RWPE2 (cell line): Measurements from ENCODE around the gene RIF1.

Experiments
- ATAC-seq: fragments of 200-7000 bp; cut with Tn5 transposase; 3 replicates; pipeline ENCODE4 v1.9.1; 2021; ENCODE audit warnings: low read depth
- DNase-seq: peaks from one replicate; pipeline ENCODE4 v3.0.0-alpha.2; 2020; ENCODE audit warnings: low spot score
- H3K27ac ChIP-seq: fragments of 450-650 bp; 2 replicates; pipeline ENCODE4 v1.5.1; 2017; ENCODE audit warnings: mild to moderate bottlenecking; ENCODE audit not compliant: poor library complexity, severe bottlenecking
- H3K27me3 ChIP-seq: fragments of 250-450 bp; sonication (Bioruptor Pico); 2 replicates; pipeline ENCODE4 v1.5.1; 2021; ENCODE audit warnings: mild to moderate bottlenecking, moderate library complexity; ENCODE audit not compliant: insufficient read depth, poor library complexity, severe bottlenecking
- H3K36me3 ChIP-seq: fragments of 250-450 bp; sonication (Bioruptor Pico); 2 replicates; pipeline ENCODE4 v1.5.1; 2020; ENCODE audit warnings: low read depth, mild to moderate bottlenecking, moderate library complexity
- H3K4me1 ChIP-seq: fragments of 250-450 bp; sonication (Bioruptor Pico); 2 replicates; pipeline ENCODE4 v1.5.1; 2021; ENCODE audit warnings: mild to moderate bottlenecking, moderate library complexity; ENCODE audit not compliant: insufficient read depth, poor library complexity, severe bottlenecking
- H3K4me3 ChIP-seq: fragments of 250-450 bp; sonication (Bioruptor Pico); 2 replicates; pipeline ENCODE4 v1.5.1; 2021; ENCODE audit warnings: mild to moderate bottlenecking, moderate library complexity; ENCODE audit not compliant: severe bottlenecking
- H3K9me3 ChIP-seq: fragments of 250-450 bp; sonication (Bioruptor Pico); 2 replicates; pipeline ENCODE4 v1.5.1; 2021; ENCODE audit warnings: mild to moderate bottlenecking, moderate library complexity; ENCODE audit not compliant: severe bottlenecking
- CTCF ChIP-seq: fragments of 450-650 bp; IDR thresholded peaks from one replicate; pipeline ENCODE4 v1.5.1; 2017; ENCODE audit warnings: mild to moderate bottlenecking, moderate library complexity; ENCODE audit not compliant: poor library complexity, severe bottlenecking

RIF1 gene

DNA sequence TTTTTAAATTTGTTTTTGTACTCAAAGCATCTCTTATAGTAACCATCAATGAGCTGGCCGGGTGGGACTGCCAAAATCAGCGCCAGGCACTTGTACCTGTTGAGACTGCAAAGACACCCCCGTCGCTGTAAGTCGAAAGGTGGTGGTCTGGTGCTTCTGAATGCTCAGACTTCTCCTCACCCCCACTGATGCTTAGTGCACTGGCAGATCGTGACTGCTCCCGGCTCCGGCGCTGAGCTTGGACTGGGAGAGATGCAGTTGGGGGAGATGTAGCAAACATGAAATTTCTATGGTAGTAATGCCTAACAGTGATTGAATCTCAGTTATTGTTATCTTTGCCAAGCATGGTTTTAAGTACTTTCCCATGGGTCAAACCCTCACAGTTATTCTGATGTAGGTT lies 80.6 kb downstream of the RIF1 start:
- ATAC-seq (no peak), DNase-seq (no peak)
- Histone ChIP-seq H3K27me3 (no peaks in the 10 kb centered on the region), H3K9me3 (no peaks in the 10 kb centered on the region), H3K36me3 (peaks cover 5% of the 10 kb centered on the region), H3K4me3 (no peak overlapping the region), H3K4me1 (no peaks in the 10 kb centered on the region), H3K27ac (no peak overlapping the region)
- TF ChIP-seq CTCF = no peak

DNA sequence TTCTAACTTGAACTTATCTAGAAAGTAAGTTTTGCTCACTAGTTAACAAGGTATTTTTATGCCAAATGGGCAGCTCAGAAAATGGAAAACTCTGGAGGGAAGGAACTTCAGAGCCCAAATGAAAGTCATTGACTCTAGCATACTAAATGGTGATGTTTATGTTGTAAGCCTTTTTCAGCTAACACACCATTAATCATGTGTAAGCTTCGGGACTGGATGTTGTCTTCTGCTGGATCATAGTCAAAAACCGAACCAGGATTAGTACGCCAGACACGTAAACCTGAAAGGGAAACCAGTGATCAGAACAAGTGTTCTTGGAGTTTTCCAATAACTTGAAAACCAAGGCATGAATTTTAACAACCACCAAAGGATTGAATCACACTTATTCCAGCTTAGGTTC lies 81.8 kb downstream of the RIF1 start:
- ATAC-seq (no peak), DNase-seq (no peak)
- no peaks in the 10 kb centered on the region for H3K27me3 ChIP-seq
- peaks cover 4% of the 10 kb centered on the region; the same call in 1 of the 2 replicates for H3K36me3 ChIP-seq
- no peak for TF ChIP-seq CTCF
- H3K9me3 ChIP-seq = no peaks in the 10 kb centered on the region
- H3K4me1 ChIP-seq = no peaks in the 10 kb centered on the region
- H3K4me3 ChIP-seq = no peak overlapping the region
- no peak overlapping the region for H3K27ac ChIP-seq

- no peak overlapping the region for H3K27ac ChIP-seq
- TF ChIP-seq CTCF = no peak
Observed at GRCh38 chr2:151498178-151498577, 88.5 kb downstream of the RIF1 start.

DNA sequence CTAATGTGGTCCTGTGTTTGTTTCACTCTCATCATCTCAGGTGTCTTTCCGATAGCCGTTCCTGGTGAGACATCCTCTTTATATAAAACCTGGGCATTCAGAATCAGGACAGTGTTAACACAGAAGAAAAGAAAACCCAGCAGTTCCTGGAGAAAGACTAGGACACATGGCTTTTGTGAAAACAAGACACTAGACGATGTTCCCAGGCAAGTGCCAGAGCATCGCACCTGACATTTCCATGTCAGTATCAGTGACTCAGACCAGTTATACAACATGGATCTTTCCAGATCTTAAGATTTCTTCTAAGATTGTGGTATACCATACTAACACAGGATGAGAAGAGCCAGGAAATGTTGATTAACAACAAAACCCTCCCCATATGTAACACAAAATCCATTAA lies 96.5 kb downstream of the RIF1 start:
- no peak for DNase-seq
- H3K4me1 ChIP-seq = no peaks in the 10 kb centered on the region
- H3K9me3 ChIP-seq = no peaks in the 10 kb centered on the region
- no peak for ATAC-seq
- H3K27me3 ChIP-seq = no peaks in the 10 kb centered on the region
- H3K4me3 ChIP-seq = no peak overlapping the region
- no peak overlapping the region for H3K27ac ChIP-seq
- no peaks in the 10 kb centered on the region for H3K36me3 ChIP-seq
- no peak for TF ChIP-seq CTCF

More at GRCh38 chr2:151498178-151498577, 88.5 kb downstream of the RIF1 start:
- Histone ChIP-seq H3K9me3 (no peaks in the 10 kb centered on the region), H3K4me3 (no peak overlapping the region), H3K36me3 (no peaks in the 10 kb centered on the region), H3K27me3 (no peaks in the 10 kb centered on the region), H3K4me1 (no peaks in the 10 kb centered on the region)
- no peak for DNase-seq
- ATAC-seq = no peak

GRCh38 chr2:151508519-151508918 lies 98.8 kb downstream of the RIF1 start:
- Histone ChIP-seq H3K36me3 (no peaks in the 10 kb centered on the region), H3K27me3 (no peaks in the 10 kb centered on the region), H3K9me3 (no peaks in the 10 kb centered on the region), H3K4me1 (no peaks in the 10 kb centered on the region), H3K4me3 (no peak overlapping the region), H3K27ac (no peak overlapping the region)
- TF ChIP-seq CTCF = no peak
- ATAC-seq (peak; percentile 17; the same call in 1 of the 3 replicates), DNase-seq (no peak)
